HS-5 (cell line): ENCODE results near the gene RASAL1.
A peak's percentile ranks its signal among the peaks of the same experiment; 100 is the strongest.

Experiments used
- DNase-seq: peaks from one replicate; pipeline ENCODE4 v3.0.0-alpha.2; 2012; ENCODE audit warnings: low read depth

RASAL1 gene

GRCh38 chr12:113135178-113136127 lies at the start of gene RASAL1:
Gene RASAL1 (minus strand): TSS chr12:113135761. CDS start chr12:113135462, 299 bp downstream.
- DNase-seq = no peak

GRCh38 chr12:113184900-113185179 lies 49.3 kb upstream of the RASAL1 start:
- peak; percentile 85 for DNase-seq

- DNase-seq = no peak
Observed at GRCh38 chr12:113184098-113184899, 48.7 kb upstream of the RASAL1 start.

- no peak for DNase-seq
Observed at GRCh38 chr12:113183030-113183589, 47.5 kb upstream of the RASAL1 start.

- no peak for DNase-seq
Observed at GRCh38 chr12:113181975-113182374, 46.4 kb upstream of the RASAL1 start.

- DNase-seq = no peak
Observed at GRCh38 chr12:113180333-113180732, 44.8 kb upstream of the RASAL1 start.

GRCh38 chr12:113179023-113179422 lies 43.5 kb upstream of the RASAL1 start:
- no peak for DNase-seq

GRCh38 chr12:113174461-113175384 lies 39.2 kb upstream of the RASAL1 start:
- no peak for DNase-seq

GRCh38 chr12:113173081-113173698 lies 37.6 kb upstream of the RASAL1 start:
- no peak for DNase-seq

GRCh38 chr12:113172185-113172584 lies 36.6 kb upstream of the RASAL1 start:
- DNase-seq = no peak

GRCh38 chr12:113171543-113171942 lies 36.0 kb upstream of the RASAL1 start:
- no peak for DNase-seq

- DNase-seq = no peak
Observed at GRCh38 chr12:113170926-113171325, 35.4 kb upstream of the RASAL1 start.

- DNase-seq = no peak
Observed at GRCh38 chr12:113170457-113170856, 34.9 kb upstream of the RASAL1 start.

- DNase-seq = no peak
Observed at GRCh38 chr12:113169697-113170096, 34.1 kb upstream of the RASAL1 start.

- DNase-seq = no peak
Observed at GRCh38 chr12:113167868-113168267, 32.3 kb upstream of the RASAL1 start.

- no peak for DNase-seq
Observed at GRCh38 chr12:113165521-113166450, 30.2 kb upstream of the RASAL1 start.

GRCh38 chr12:113164014-113164413 lies 28.5 kb upstream of the RASAL1 start:
- DNase-seq = no peak

GRCh38 chr12:113163030-113163360 lies 27.4 kb upstream of the RASAL1 start:
- DNase-seq = no peak

- DNase-seq = no peak
Observed at GRCh38 chr12:113162102-113163029, 26.8 kb upstream of the RASAL1 start.
